ENCODE data around the gene TMEM119. TPM values are rescaled to one million over a fixed set of nuclear protein-coding genes. Genes with fewer than 3 reads are reported as not detected.

Gene TMEM119
- total and polyA plus RNA-seq, 2 of the 13 experiments (the other 11 are each of a cell fraction or from before 2014, with no cell fraction given) = not detected

DNA sequence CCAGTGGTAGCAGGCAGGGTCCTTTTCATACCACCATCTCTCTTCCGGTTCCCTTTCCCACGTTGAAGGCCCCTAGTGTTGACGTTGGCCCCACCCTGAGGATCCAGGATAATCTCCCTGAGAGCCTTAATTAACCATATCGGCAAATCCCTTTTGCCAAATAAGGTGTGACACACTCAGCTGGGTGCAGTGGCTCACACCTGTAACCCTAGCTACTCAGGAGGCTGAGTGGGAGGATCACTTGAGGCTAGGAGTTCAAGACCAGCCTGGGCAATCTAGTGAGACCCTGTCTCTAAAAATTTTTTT, 2.8 kb upstream of the TMEM119 start:
- FAIRE-seq (no peak), ATAC-seq (no peak), DNase-seq (ENCODE audit: low spot score) (no peak)
- Histone ChIP-seq H3K4me3 (replicated peaks in 1 of 3; ENCODE audit: insufficient read depth in 1 of 3, low read depth in 2 of 3, low read length in 3 of 3) (no peak overlapping the region), H3K27ac (ENCODE audit: extremely low read length, insufficient read depth, low read length) (no peak overlapping the region), H3K9me3 (ENCODE audit: low read length) (no peaks in the 10 kb centered on the region), H3K79me2 (ENCODE audit: insufficient read depth, low read length) (no peaks in the 10 kb centered on the region), H3K4me2 (ENCODE audit: low read depth, low read length) (no peak overlapping the region), H3K4me1 (ENCODE audit: insufficient read depth, low read length) (peaks cover 7% of the 10 kb centered on the region), H3K36me3 (replicated peaks in 1 of 2; ENCODE audit: control insufficient read depth in 1 of 2, insufficient read depth in 2 of 2, low read length in 2 of 2) (no peaks in the 10 kb centered on the region), H3K9ac (ENCODE audit: insufficient read depth, low read depth, low read length) (no peak overlapping the region), H2AFZ (ENCODE audit: low read length) (no peak overlapping the region), H3K27me3 (ENCODE audit: control insufficient read depth in 1 of 2, insufficient read depth in 2 of 2, low read length in 2 of 2) (peaks cover 8 to 19% of the 10 kb centered on the region in 2 experiments; a peak in 2 of 5 replicates), H4K20me1 (ENCODE audit: insufficient read depth, low read length) (no peaks in the 10 kb centered on the region)
- TF ChIP-seq SRSF1 (optimal IDR thresholded peaks at IDR 0.05; ENCODE audit: low read depth, low read length) (no peak), GATA4 (IDR thresholded peaks at IDR 0.05; ENCODE audit: borderline replicate concordance, low read depth) (no peak), DNMT1 (CRISPR knock-in tag; IDR thresholded peaks at IDR 0.05) (no peak), HHEX (CRISPR knock-in tag; IDR thresholded peaks at IDR 0.05) (no peak), ZNF121 (CRISPR knock-in tag; IDR thresholded peaks at IDR 0.05) (no peak), SOX6 (IDR thresholded peaks at IDR 0.05) (no peak), SOX6 (CRISPR knock-in tag; IDR thresholded peaks at IDR 0.05) (no peak), ZNF558 (CRISPR knock-in tag; IDR thresholded peaks at IDR 0.05; ENCODE audit: borderline replicate concordance) (no peak), U2AF1 (optimal IDR thresholded peaks at IDR 0.05; ENCODE audit: low read depth, low read length) (no peak), ZFP62 (CRISPR knock-in tag; IDR thresholded peaks at IDR 0.05) (no peak), ZNF547 (CRISPR knock-in tag; IDR thresholded peaks at IDR 0.05) (no peak), YEATS2 (CRISPR knock-in tag; IDR thresholded peaks at IDR 0.05; ENCODE audit: borderline replicate concordance) (no peak), POLR2G (IDR thresholded peaks at IDR 0.05; ENCODE audit: low read depth, low read length) (no peak)
- TF ChIP-seq, protein P1, sequence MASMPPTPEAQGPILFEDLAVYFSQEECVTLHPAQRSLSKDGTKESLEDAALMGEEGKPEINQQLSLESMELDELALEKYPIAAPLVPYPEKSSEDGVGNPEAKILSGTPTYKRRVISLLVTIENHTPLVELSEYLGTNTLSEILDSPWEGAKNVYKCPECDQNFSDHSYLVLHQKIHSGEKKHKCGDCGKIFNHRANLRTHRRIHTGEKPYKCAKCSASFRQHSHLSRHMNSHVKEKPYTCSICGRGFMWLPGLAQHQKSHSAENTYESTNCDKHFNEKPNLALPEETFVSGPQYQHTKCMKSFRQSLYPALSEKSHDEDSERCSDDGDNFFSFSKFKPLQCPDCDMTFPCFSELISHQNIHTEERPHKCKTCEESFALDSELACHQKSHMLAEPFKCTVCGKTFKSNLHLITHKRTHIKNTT (CRISPR knock-in tag; IDR thresholded peaks at IDR 0.05) = no peak
- TF ChIP-seq, protein P2, sequence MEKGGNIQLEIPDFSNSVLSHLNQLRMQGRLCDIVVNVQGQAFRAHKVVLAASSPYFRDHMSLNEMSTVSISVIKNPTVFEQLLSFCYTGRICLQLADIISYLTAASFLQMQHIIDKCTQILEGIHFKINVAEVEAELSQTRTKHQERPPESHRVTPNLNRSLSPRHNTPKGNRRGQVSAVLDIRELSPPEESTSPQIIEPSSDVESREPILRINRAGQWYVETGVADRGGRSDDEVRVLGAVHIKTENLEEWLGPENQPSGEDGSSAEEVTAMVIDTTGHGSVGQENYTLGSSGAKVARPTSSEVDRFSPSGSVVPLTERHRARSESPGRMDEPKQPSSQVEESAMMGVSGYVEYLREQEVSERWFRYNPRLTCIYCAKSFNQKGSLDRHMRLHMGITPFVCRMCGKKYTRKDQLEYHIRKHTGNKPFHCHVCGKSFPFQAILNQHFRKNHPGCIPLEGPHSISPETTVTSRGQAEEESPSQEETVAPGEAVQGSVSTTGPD (CRISPR knock-in tag; IDR thresholded peaks at IDR 0.05) = no peak
- intact Hi-C loops (cut with micrococcal nuclease; ENCODE audit: unreplicated experiment) = no loop called here
- BruUV-seq (replicated peaks) = no TSS peak
- ChIA-PET POLR2A (interaction anchor here (1.0 kb wide), 1 partner anchor 38 kb away, joined by 3 read pairs; the partner anchor contains the start of gene ISCU), CTCF (ENCODE audit: low intra/inter-chr PET ratio, low total read pairs) (no interaction called here)
- in situ Hi-C loops (cut with HindIII; ENCODE audit: extremely low pct_ligation_motif_present, low pct_unique_long_range_greater_than_20kb) = no loop called here
- 17% methylated on average over 4 of the region's 4 CpGs for WGBS (ENCODE audit: low lambda C conversion rate)
